SHP77 (cell line): ENCODE results near the gene MCM7.

Experiments used
- DNase-seq, 2 experiments: peaks; one replicate each; lab custom pipeline; 2025; lab: John Stamatoyannopoulos, UW

Gene MCM7

GRCh38 chr7:100093925-100094486 lies 7.2 kb downstream of the MCM7 start:
- DNase-seq, result no peak

- no peak for DNase-seq
These were observed 7.7 kb downstream of the MCM7 start for GRCh38 chr7:100093498-100093897.

GRCh38 chr7:100093054-100093453 lies 8.1 kb downstream of the MCM7 start:
- no peak for DNase-seq

GRCh38 chr7:100091411-100092181 lies 9.6 kb downstream of the MCM7 start:
- no peak for DNase-seq

GRCh38 chr7:100090527-100091410 lies 10.4 kb downstream of the MCM7 start:
- no peak for DNase-seq

- no peak for DNase-seq
These were observed 11.6 kb downstream of the MCM7 start for GRCh38 chr7:100089458-100090196.

GRCh38 chr7:100088621-100089457 lies 12.4 kb downstream of the MCM7 start, which contains the start of gene COPS6:
Gene COPS6 (plus strand): TSS chr7:100088969. CDS start chr7:100088991, 22 bp downstream.
- peak; percentile 33 to 62 for DNase-seq

GRCh38 chr7:100088095-100088620 lies 13.0 kb downstream of the MCM7 start:
- DNase-seq, result no peak

DNA sequence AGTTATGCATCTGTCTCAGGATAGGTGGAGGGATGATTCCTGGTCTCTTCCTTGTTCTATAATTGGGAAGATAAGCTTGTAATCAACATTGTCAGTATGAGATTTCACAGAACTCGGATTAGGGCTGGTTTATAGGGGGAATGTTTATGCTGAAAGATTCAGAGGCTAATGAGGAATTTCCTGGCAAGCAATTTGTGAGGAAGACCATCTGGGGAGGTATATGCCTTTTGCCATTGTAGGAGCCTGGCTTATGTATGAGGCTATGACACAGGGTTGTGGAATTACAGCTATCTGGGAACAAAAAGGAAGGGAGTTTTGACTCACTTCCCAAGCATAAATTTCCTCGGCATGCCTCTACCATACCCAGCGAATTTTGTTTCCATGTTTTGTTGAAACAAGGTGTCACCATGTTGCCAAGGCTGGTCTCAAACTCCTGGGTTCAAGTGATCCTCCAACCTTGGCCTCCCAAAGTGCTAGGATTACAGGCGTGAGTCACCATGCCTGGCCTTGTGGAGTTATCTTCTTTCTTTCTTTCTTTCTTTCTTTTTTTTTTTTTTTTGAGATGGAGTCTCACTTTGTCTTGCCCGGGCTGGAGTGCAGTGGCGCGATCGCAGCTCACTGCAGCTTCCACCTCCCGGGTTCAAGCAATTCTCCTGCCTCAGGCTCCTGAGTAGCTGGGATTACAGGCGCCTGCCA lies 14.0 kb downstream of the MCM7 start:
- DNase-seq, result no peak

GRCh38 chr7:100085515-100085914 lies 15.7 kb downstream of the MCM7 start:
- no peak for DNase-seq

DNA sequence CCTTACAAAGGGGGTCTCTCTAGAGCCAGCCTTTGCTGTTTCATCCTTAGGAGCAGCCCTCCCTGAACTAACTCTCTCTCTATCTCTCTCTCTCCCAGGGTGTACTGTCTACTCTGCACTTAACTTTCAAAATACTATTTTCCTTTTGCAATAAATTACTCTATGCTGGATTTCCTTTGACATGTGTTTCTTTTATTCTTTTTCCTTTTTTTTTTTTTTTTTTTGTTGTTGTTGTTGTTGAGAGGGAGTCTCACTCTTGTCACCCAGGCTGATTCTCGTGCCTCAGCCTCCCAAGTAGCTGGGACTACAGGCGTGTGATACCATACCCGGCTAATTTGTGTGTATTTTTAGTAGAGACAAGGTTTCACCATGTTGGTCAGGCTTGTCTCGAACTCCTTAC lies 18.2 kb downstream of the MCM7 start:
- DNase-seq, result no peak

- DNase-seq, result peak; percentile 94 to 98
These were observed 19.6 kb downstream of the MCM7 start, which contains the start of gene ZNF3 for GRCh38 chr7:100081535-100082102. Gene ZNF3 (minus strand): TSS chr7:100081723. CDS start chr7:100077357, 4,366 bp downstream.

DNA sequence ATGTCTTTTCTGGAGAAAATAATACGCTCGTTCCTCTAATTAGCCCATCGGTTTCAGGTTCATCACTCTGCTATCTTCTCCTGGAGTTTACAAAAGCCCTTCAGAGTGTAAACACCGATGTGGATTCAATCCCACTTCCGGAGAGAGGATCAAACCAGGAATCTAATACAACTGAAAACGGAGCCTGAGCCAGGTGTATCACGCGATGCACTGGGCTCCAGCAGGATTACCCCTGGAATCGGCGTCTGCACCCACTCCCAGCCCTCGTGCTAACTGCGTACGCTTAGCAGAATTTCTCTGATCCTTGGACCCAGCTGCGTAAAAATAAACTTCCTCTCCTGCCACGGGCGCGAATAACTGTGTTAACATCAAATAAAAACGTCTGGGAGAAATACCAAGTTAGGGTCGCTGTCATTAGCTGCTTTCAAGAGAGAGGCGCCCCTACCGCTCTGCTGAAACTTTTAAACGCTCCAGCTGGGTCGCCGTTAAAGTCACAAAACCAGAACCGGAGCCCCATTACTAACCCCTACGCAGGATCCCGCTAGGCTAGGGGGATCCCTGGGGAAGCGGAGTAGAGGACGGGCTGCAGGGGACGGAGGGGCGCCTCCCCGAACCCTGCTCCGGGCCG lies 20.2 kb downstream of the MCM7 start:
- peak in 1 of 2 experiments; percentile 19 for DNase-seq

- no peak for DNase-seq
These were observed 22.1 kb downstream of the MCM7 start for GRCh38 chr7:100079024-100079560.

DNA sequence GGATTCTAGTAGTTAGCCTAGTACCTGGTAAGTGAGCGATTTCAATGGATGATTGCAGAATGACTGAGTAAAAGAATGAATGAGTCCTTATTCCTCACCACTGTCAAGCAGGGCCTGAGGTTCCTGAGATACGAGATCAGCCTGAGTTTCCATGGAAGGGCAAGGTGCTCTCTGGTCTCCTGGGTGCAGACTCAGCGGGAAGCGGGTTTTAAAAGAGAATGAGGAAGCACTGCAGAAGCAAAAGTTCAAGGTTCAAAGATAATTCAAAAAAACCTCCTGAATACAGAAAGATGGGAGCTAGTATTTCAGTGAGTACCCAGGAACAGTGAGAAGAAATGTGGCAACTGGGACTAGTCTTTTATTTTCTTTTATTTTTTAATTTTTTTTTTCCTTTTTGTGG lies 24.0 kb downstream of the MCM7 start:
- DNase-seq, result no peak

- DNase-seq, result no peak
These were observed 25.8 kb downstream of the MCM7 start for GRCh38 chr7:100075418-100075817.

DNA sequence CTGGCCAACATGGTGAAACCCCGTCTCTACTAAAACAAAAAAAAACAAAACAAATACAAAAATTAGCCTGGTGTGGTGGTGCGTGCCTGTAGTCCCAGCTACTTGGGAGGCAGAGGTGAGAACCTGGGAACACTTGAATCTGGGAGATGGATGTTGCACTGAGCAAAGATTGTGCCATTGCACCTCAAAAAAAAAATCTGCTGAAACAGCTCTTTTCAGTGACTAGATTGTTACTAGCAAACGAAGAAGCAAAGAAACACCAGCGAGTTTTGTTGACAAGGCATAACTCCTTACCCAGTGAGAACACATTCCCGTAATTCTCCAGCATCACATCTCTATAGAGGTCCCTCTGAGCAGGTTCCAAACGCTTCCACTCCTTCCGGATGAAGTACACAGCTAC lies 26.4 kb downstream of the MCM7 start:
- DNase-seq, result no peak

DNA sequence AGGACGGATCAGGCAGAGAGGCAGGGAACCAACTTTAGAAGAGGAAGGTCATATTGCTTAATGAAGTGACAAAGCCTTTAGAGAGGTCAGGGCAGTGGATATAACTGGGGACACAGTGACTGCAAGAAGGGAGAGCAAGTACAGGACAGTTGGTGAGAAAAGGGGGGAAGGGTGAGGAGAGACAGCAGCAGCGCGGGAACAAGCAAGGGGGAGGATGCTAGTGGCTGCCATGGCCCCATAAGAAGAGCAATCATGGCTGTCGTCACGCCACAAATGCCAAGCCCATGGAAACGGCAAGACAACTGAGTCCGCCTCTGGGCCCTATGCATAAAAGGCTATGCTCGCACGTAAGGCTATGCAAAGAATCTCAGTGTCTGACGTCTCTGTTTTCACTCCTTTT lies 28.7 kb downstream of the MCM7 start:
- DNase-seq, result no peak
